ENCODE results near the gene CAMK4. TPM values are rescaled to one million over a fixed set of nuclear protein-coding genes. Genes with fewer than 3 reads are reported as not detected.

The CAMK4 gene
- total RNA-seq, 4 donors from 2014 or later = 0.45 to 2.5 (median 1.4) TPM

DNA sequence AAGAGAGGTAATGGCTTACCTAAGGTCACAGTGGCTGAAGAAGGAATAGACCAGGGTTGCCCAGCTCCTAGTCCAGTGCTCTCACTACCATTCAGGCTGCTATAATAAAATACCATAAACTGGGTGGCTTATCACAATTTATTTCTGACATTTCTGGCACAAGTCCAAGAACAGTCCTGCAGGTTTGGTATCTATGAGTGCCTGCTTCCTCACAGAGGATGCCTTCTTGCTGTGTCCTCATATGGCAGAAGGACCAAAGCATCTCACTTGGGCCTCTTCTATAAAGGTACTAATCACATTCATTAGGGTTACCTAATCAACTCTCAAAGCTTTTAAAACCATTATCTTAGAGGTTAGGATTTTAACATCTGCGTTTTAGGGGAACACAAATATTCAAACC is 271.0 kb downstream of the CAMK4 start:
- 98 to 100% methylated on average over 1 of the region's 1 CpG for whole genome bisulfite sequencing, 2 donors
- DNase-seq = no peak
- Histone ChIP-seq H3K4me1 (no peaks in the 10 kb centered on the region), H3K27ac (no peak overlapping the region), H3K4me3 (replicated peaks in 1 of 3) (no peak overlapping the region), H3K27me3 (no peaks in the 10 kb centered on the region), H3K36me3 (peaks cover 0 to 8% of the 10 kb centered on the region in 2 donors), H3K9me3 (no peaks in the 10 kb centered on the region)
- TF ChIP-seq, protein P1, sequence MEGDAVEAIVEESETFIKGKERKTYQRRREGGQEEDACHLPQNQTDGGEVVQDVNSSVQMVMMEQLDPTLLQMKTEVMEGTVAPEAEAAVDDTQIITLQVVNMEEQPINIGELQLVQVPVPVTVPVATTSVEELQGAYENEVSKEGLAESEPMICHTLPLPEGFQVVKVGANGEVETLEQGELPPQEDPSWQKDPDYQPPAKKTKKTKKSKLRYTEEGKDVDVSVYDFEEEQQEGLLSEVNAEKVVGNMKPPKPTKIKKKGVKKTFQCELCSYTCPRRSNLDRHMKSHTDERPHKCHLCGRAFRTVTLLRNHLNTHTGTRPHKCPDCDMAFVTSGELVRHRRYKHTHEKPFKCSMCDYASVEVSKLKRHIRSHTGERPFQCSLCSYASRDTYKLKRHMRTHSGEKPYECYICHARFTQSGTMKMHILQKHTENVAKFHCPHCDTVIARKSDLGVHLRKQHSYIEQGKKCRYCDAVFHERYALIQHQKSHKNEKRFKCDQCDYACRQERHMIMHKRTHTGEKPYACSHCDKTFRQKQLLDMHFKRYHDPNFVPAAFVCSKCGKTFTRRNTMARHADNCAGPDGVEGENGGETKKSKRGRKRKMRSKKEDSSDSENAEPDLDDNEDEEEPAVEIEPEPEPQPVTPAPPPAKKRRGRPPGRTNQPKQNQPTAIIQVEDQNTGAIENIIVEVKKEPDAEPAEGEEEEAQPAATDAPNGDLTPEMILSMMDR (IDR thresholded peaks at IDR 0.05) = no peak
- TF ChIP-seq POLR2A (IDR thresholded peaks at IDR 0.05) = no peak
- intact Hi-C loops (cut with DNase I) = no loop called here

DNA sequence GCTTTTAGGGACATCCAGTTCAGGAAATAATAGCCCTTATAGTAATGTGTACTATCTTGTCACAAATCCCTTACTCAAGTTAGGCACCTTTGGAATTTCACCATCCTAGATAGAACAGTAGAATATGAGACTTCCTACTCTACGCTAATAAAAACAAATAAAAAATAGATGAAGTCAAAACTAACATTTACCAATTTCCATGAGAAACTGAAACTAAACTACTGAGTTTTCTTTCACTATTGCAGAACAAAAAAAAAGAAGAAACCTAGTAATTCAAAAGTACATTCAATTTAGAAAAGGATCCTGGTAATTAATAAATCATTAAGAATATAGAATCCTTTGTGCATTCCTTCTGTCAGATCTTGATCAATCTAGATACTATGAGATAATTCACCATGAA is 274.2 kb downstream of the CAMK4 start:
- H3K9me3 ChIP-seq = no peaks in the 10 kb centered on the region

DNA sequence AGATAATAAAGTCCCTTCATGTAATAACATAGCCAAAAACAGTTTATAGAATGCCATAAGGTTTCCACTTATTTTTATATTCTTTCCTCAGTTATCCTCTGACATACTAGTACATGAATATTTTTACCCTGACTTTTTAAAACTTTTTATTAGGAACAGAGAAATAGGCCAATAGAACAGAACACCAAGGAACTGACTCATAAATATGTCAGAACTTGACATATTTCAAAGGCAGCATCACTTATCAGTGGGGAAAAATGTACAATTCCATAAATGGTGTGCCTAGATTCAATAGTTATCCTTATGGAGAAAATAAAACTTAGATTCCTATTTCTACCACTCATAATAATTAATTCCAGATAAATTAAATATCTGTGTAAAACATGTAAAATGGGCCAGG is 278.8 kb downstream of the CAMK4 start:
- H3K27me3 ChIP-seq = no peaks in the 10 kb centered on the region
- H3K4me1 ChIP-seq = no peaks in the 10 kb centered on the region
- H3K4me3 ChIP-seq (replicated peaks in 1 of 3) = no peak overlapping the region
- TF ChIP-seq, protein P1 (IDR thresholded peaks at IDR 0.05) = no peak
- no peak for TF ChIP-seq POLR2A (IDR thresholded peaks at IDR 0.05)
- no peak overlapping the region for H3K27ac ChIP-seq
- no peaks in the 10 kb centered on the region for H3K9me3 ChIP-seq
- peaks cover 0 to 8% of the 10 kb centered on the region in 2 donors for H3K36me3 ChIP-seq
- intact Hi-C loops (cut with DNase I) = no loop called here
- DNase-seq = no peak

More for the DNA sequence above, 274.2 kb downstream of the CAMK4 start:
- TF ChIP-seq, protein P1 (IDR thresholded peaks at IDR 0.05) = no peak
- no peak for TF ChIP-seq POLR2A (IDR thresholded peaks at IDR 0.05)
- H3K27me3 ChIP-seq = no peaks in the 10 kb centered on the region
- no peak overlapping the region for H3K27ac ChIP-seq
- H3K36me3 ChIP-seq = peaks cover 0 to 8% of the 10 kb centered on the region in 2 donors
- H3K4me3 ChIP-seq (replicated peaks in 1 of 3) = no peak overlapping the region
- intact Hi-C loops (cut with DNase I) = no loop called here
- no peak for DNase-seq
- 83 to 84% methylated on average over 1 of the region's 1 CpG for WGBS, 2 donors
- no peaks in the 10 kb centered on the region for H3K4me1 ChIP-seq

DNA sequence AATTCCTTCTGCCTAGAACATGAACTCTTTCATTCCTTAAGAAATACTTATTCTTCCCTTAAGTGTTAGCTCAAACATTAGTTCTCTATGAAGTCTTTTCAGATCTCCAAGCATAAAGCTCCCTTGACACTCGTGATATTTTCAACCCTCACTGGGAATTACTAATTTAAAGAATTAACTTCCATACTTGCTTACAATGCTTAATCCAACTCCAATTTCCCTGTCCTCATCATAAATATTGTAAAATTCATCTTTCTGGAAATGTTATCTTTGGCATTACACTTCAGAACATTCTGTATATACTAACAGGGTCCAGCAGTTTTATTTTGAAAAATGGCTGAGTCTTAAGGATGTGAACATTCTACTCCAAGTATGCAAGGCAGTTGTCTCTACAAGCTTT is 280.9 kb downstream of the CAMK4 start:
- DNase-seq = no peak
- Histone ChIP-seq H3K27me3 (no peaks in the 10 kb centered on the region), H3K36me3 (no peaks in the 10 kb centered on the region), H3K9me3 (no peaks in the 10 kb centered on the region), H3K27ac (no peak overlapping the region), H3K4me3 (replicated peaks in 1 of 3) (no peak overlapping the region), H3K4me1 (no peaks in the 10 kb centered on the region)
- TF ChIP-seq, protein P1 (IDR thresholded peaks at IDR 0.05) = no peak
- no peak for TF ChIP-seq POLR2A (IDR thresholded peaks at IDR 0.05)
- WGBS, 2 donors = 71 to 83% methylated on average over 1 of the region's 1 CpG
- intact Hi-C loops (cut with DNase I) = no loop called here

DNA sequence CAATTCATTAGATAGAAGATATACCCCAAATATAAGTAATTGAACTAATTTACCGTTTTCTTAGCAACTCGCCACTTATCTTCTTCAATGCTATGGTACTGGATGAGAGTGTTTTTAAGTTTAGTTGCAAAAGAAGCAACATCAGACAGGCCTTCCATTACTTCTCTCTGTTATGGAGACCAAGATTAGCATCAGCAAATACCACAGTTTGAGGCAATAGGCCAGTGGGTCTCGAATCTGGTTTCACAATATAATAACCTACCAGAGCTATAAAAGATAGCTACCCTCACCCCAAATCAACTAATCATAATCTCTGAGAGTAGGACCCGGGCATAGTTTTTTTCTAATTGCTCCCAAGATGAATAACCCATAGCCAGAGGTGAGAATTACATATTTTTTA is 283.1 kb downstream of the CAMK4 start:
- Histone ChIP-seq H3K4me1 (no peaks in the 10 kb centered on the region), H3K27ac (no peak overlapping the region), H3K4me3 (replicated peaks in 1 of 3) (no peak overlapping the region), H3K36me3 (no peaks in the 10 kb centered on the region), H3K9me3 (no peaks in the 10 kb centered on the region), H3K27me3 (no peaks in the 10 kb centered on the region)
- 91 to 93% methylated on average over 4 of the region's 4 CpGs for WGBS, 2 donors
- TF ChIP-seq, protein P1 (IDR thresholded peaks at IDR 0.05) = no peak
- TF ChIP-seq POLR2A (IDR thresholded peaks at IDR 0.05) = no peak
- intact Hi-C loops (cut with DNase I) = no loop called here
- no peak for DNase-seq

All from thyroid gland (tissue), 4 donors.